Transverse colon (tissue), 4 donors: Measurements from ENCODE around the gene TP53BP2. TPM values are rescaled to one million over a fixed set of nuclear protein-coding genes. Genes with fewer than 3 reads are reported as not detected.

Source experiments
- DNase-seq: peaks from one replicate; pipeline ENCODE4 v3.0.0-alpha.2; 2019
- H3K27ac ChIP-seq, 4 donors: fragments of 200-600 bp; sonication (generic); 2 replicates each; pipeline ENCODE4 v1.5.1; 2016 to 2018; ENCODE audit warnings: inconsistent platforms in 4 of 4
- H3K27me3 ChIP-seq: fragments of 200-600 bp; sonication (generic); 2 replicates; pipeline ENCODE4 v1.5.1; 2017; ENCODE audit warnings: inconsistent platforms
- H3K36me3 ChIP-seq, 4 donors: fragments of 200-600 bp; sonication (generic); 2 replicates each; pipeline ENCODE4 v1.5.1; 2017 to 2019; ENCODE audit warnings: inconsistent platforms in 4 of 4
- H3K4me1 ChIP-seq, 4 donors: fragments of 200-600 bp; sonication (generic); 2 replicates each; pipeline ENCODE4 v1.5.1; 2017 to 2020; ENCODE audit warnings: inconsistent platforms in 4 of 4
- H3K4me3 ChIP-seq, 4 donors: fragments of 200-600 bp; sonication (generic); 1 replicate in 1 of 4; 2 replicates in 3 of 4; pipeline versions ENCODE4 v1.5.1 to v1.6.1; 2017 to 2019; ENCODE audit warnings: inconsistent platforms in 4 of 4
- H3K9me3 ChIP-seq, 2 donors: fragments of 200-600 bp; sonication (generic); 2 replicates each; pipeline ENCODE4 v1.5.1; 2017 to 2019; ENCODE audit warnings: inconsistent platforms in 2 of 2
- EP300 ChIP-seq: sonication (generic); formaldehyde crosslinking; IDR thresholded peaks from one replicate; pipeline ENCODE4 v1.6.1; 2017; ENCODE audit warnings: antibody characterized with exemption, low read depth
- POLR2A ChIP-seq: fragments of 450-650 bp; IDR thresholded peaks from one replicate; pipeline ENCODE4 v1.6.1; 2016; ENCODE audit warnings: antibody characterized with exemption, mild to moderate bottlenecking, moderate library complexity
- POLR2AphosphoS5 ChIP-seq, 3 donors: sonication (generic); formaldehyde crosslinking; IDR thresholded peaks; one replicate each; pipeline ENCODE4 v1.6.1; 2016; ENCODE audit warnings: antibody characterized with exemption in 3 of 3
- WGBS, 2 donors: methylation state at CpG; one replicate each; pipeline ENCODE4 v1.1.5; 2018; ENCODE audit warnings: low coverage in 1 of 2; 5-methylcytosine and 5-hydroxymethylcytosine counted together
- in situ Hi-C, 4 donors: fragments of 200-750 bp; cut with MboI; loops; one replicate each; pipeline versions ENCODE4 v1.15.0 to v1.15.1; 2017; ENCODE audit warnings: low sequenced_read_pairs in 3 of 4, low pct_ligation_motif_present in 1 of 4, low pct_unique_long_range_greater_than_20kb in 1 of 4
- intact Hi-C: fragments of 100-400 bp; cut with DNase I; formaldehyde crosslinking; loops from one replicate; pipeline ENCODE4 v1.15.1; 2023; ENCODE audit warnings: low total_unique reads
- total RNA-seq, 4 donors: library from RNA; depleted of rRNA; stranded (reverse); fragments of >200 nt; gene quantifications; one replicate each; pipeline ENCODE4 v1.1.0, GENCODE V29; 2016
- TF ChIP-seq, protein P1 (sequence below), 5 experiments: fragments of 200-600 bp in 3 of 5; fragments of 450-650 bp in 2 of 5; sonication (generic) in 3 of 5; IDR thresholded peaks; 1 replicate in 2 of 5; 2 replicates in 3 of 5; pipeline ENCODE4 v1.5.1; 2016 to 2017; ENCODE audit warnings: antibody characterized with exemption in 5 of 5, inconsistent platforms in 3 of 5, mild to moderate bottlenecking in 2 of 5, moderate library complexity in 1 of 5

Gene TP53BP2
- total RNA-seq, 4 donors from 2014 or later: 11.9 to 82.7 (median 31.2) TPM

- no peaks in the 10 kb centered on the region for H3K27me3 ChIP-seq
- in situ Hi-C loops (loop anchor here in 1 of 4 donors (25.0 kb wide), 1 partner anchor 535 kb away; the partner anchor contains the start of gene NVL), intact Hi-C loops (no loop called here)
- 92% methylated on average over 4 of the region's 4 CpGs for WGBS, 2 donors
- H3K36me3 ChIP-seq: peaks cover 0 to 66% (median 32%) of the 10 kb centered on the region in 4 donors
- H3K4me3 ChIP-seq: no peak overlapping the region
- no peak for TF ChIP-seq POLR2A
- H3K9me3 ChIP-seq: no peaks in the 10 kb centered on the region
- no peak overlapping the region for H3K27ac ChIP-seq
- DNase-seq: no peak
- no peaks in the 10 kb centered on the region for H3K4me1 ChIP-seq
Observed at GRCh38 chr1:223802602-223803001, 43.1 kb downstream of the TP53BP2 start.

DNA sequence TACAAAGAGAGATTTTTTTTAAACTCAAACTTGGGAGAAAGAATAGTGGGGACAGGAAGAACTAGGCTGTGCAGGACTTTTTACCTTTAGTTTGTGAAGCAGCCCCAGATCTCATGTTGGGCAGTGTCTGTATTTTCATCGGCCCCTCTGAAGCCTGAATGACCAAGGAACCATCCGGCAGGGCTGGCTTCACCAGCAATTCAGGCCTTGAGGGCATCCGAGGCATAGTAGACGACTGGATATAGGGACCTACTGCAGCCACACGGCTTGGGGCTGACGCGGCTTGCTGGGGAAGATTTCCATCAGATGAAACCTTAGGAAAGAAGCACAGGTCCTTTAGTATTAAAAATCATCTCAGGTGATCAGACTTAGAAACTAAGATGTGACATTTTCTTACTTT lies 43.7 kb downstream of the TP53BP2 start:
- no peak overlapping the region for H3K4me3 ChIP-seq
- 90% methylated on average over 7 of the region's 7 CpGs for WGBS, 2 donors
- intact Hi-C loops: no loop called here
- H3K36me3 ChIP-seq: peaks cover 0 to 72% (median 35%) of the 10 kb centered on the region in 4 donors
- H3K27me3 ChIP-seq: no peaks in the 10 kb centered on the region
- no peak for TF ChIP-seq POLR2A
- TF ChIP-seq, protein P1, sequence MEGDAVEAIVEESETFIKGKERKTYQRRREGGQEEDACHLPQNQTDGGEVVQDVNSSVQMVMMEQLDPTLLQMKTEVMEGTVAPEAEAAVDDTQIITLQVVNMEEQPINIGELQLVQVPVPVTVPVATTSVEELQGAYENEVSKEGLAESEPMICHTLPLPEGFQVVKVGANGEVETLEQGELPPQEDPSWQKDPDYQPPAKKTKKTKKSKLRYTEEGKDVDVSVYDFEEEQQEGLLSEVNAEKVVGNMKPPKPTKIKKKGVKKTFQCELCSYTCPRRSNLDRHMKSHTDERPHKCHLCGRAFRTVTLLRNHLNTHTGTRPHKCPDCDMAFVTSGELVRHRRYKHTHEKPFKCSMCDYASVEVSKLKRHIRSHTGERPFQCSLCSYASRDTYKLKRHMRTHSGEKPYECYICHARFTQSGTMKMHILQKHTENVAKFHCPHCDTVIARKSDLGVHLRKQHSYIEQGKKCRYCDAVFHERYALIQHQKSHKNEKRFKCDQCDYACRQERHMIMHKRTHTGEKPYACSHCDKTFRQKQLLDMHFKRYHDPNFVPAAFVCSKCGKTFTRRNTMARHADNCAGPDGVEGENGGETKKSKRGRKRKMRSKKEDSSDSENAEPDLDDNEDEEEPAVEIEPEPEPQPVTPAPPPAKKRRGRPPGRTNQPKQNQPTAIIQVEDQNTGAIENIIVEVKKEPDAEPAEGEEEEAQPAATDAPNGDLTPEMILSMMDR (IDR thresholded peaks at IDR 0.05): no peak
- TF ChIP-seq POLR2AphosphoS5 (IDR thresholded peaks at IDR 0.05): no peak
- no peak for TF ChIP-seq EP300
- no peaks in the 10 kb centered on the region for H3K4me1 ChIP-seq
- no peak overlapping the region for H3K27ac ChIP-seq
- in situ Hi-C loops: loop anchor here in 1 of 4 donors (25.0 kb wide), 1 partner anchor 535 kb away; the partner anchor contains the start of gene NVL
- no peak for DNase-seq
- H3K9me3 ChIP-seq: no peaks in the 10 kb centered on the region

DNA sequence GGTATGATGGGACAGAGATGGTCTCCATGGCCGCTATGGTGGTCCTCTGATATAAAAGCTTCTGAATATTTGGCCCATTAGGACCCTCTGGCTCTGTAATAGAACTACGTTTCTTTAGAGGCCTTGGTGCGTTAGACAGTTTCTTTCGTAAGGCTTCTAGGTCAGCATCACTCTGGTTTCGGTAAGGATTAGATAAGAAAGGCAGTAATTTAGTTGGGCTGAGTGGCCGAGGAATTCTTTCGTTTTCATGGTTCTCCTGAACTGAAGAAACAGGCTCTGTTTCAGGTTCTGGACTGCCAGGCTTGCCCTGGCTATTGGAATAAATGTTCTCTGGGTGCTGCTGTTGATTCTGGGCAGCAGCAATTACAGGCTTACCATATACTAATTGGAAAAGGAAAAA lies 49.5 kb downstream of the TP53BP2 start:
- no peaks in the 10 kb centered on the region for H3K27me3 ChIP-seq
- no peak overlapping the region for H3K27ac ChIP-seq
- DNase-seq: no peak
- peaks cover 0 to 65% (median 31%) of the 10 kb centered on the region in 4 donors for H3K36me3 ChIP-seq
- in situ Hi-C loops: no loop called here
- TF ChIP-seq POLR2A: no peak
- TF ChIP-seq EP300: no peak
- TF ChIP-seq POLR2AphosphoS5 (IDR thresholded peaks at IDR 0.05): no peak
- TF ChIP-seq, protein P1 (IDR thresholded peaks at IDR 0.05): no peak
- no peaks in the 10 kb centered on the region for H3K4me1 ChIP-seq
- 97 to 98% methylated on average over 3 to 7 of the region's 7 CpGs for WGBS, 2 donors
- no peaks in the 10 kb centered on the region for H3K9me3 ChIP-seq
- intact Hi-C loops: no loop called here
- H3K4me3 ChIP-seq: no peak overlapping the region

DNA sequence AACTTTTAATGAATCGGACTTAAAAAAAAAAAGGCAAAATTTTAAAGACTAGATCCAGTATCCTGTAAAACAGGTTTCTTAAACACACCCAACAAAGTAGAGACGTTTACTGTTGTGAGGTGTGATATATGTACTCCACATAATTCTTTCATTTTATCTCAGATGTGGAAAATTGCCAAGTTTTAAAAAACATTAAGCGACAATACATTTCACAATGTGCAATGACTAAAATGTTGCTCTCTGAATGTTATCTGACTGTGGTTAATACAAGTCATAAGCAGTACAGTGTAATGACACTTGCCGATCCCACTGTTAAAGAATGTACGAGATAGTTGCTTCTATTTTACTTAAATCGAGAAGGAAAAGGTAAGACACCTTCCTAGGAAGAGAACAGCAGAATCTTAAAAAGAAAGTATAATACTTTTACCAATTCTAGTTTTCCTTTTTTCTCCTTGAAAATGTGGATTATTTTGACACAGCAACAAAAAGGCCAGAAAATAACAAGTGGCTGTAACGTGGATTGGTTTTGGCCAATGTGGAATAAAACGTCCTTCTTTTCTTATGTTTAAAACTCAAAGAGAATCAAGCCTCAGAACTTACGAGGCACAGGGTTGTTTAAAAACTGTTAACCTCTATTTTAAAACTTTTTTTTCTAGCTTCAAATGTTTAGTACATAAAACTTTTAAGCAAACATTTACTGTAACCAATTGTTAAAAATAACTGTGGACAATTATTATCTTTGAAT lies 51.4 kb downstream of the TP53BP2 start:
- intact Hi-C loops: no loop called here
- TF ChIP-seq POLR2AphosphoS5 (IDR thresholded peaks at IDR 0.05) (no peak), POLR2A (no peak), EP300 (no peak)
- TF ChIP-seq, protein P1 (IDR thresholded peaks at IDR 0.05): no peak
- in situ Hi-C loops: no loop called here
- H3K27ac ChIP-seq: no peak overlapping the region
- no peak overlapping the region for H3K4me3 ChIP-seq
- H3K27me3 ChIP-seq: no peaks in the 10 kb centered on the region
- no peak for DNase-seq
- 84 to 90% methylated on average over 9 of the region's 9 CpGs for WGBS, 2 donors
- H3K36me3 ChIP-seq: peaks cover 0 to 50% (median 23%) of the 10 kb centered on the region in 4 donors
- H3K4me1 ChIP-seq: no peaks in the 10 kb centered on the region
- no peaks in the 10 kb centered on the region for H3K9me3 ChIP-seq
